Activated CD8-positive, alpha-beta memory T cell treated with anti-CD3 and anti-CD28 coated beads for 24 hours (primary cell): ENCODE data around the gene RPUSD3.

Experiments used
- DNase-seq: peaks from one replicate; pipeline ENCODE4 v3.0.0-alpha.2; 2020

RPUSD3 gene

DNA sequence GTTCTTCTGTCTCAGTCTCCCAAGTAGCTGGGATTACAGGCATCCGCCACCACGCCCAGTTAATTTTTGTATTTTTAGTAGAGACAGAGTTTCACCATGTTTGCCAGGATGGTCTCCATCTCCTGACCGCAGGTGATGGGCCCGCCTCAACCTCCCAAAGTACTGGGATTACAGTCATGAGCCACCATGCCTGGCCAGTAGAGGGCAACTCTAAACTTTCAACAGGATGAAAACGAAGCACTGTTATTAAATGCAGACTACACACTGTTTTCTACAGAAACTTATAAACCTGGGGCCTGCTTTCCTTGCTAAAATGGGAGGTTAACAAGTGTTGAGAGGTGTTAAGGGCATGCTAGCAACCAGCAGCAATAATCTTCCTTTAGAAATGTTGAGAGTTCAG lies 43.3 kb downstream of the RPUSD3 start:
- no peak for DNase-seq

- no peak for DNase-seq
These were observed 46.4 kb downstream of the RPUSD3 start for GRCh38 chr3:9797196-9797945.

GRCh38 chr3:9795207-9795606 lies 48.6 kb downstream of the RPUSD3 start:
- DNase-seq: no peak

- no peak for DNase-seq
These were observed 49.4 kb downstream of the RPUSD3 start for GRCh38 chr3:9794400-9794799.

GRCh38 chr3:9793161-9793781 lies 50.5 kb downstream of the RPUSD3 start:
- peak; percentile 73 for DNase-seq

DNA sequence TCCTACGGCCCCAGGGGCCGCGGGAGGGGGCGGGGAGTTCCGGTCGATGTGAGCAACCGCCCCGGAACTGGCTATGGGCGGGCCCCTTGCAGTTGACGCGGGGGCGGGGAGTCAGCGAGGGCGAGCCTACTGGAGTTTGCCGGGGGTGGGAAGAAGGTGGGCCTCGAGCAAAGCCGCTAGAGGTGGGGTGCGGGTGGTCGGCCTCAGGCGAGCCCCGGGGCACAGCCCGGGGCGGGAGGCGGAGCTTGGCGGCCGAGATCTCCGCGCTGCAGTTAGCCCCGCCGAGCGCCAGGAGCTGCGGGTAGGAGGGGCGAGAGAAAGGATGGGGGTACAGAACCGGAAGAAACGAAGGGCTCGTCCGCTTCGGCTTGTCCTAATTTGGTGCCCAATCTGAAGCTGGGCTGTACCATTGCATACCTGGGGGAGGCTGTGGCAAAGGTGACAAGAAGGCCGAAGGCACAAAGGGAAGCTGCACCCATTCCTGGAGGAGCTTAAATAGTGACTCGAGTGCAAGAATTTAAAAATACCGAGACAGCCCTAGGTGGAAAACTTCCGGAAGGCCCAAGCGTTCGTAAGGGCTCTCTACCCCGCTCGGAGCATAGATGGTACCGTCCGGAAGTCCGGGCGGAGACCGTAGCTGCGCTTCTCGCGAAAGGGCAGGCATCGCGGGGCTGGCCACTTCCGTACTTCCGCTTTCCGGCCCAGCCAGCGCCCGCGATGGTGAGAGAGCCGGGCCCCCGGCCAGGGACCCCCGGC lies 51.2 kb downstream of the RPUSD3 start, which contains the start of the genes ARPC4 and TADA3:
Gene ARPC4 (plus strand): TSS at position 678 of the 756 bp plus-strand sequence. CDS start 40 bp downstream, at position 718.
Gene TADA3 (minus strand): TSS at position 69 of the 756 bp plus-strand sequence. CDS start 1,007 bp downstream, outside the sequence.
- peak; percentile 95 for DNase-seq

DNA sequence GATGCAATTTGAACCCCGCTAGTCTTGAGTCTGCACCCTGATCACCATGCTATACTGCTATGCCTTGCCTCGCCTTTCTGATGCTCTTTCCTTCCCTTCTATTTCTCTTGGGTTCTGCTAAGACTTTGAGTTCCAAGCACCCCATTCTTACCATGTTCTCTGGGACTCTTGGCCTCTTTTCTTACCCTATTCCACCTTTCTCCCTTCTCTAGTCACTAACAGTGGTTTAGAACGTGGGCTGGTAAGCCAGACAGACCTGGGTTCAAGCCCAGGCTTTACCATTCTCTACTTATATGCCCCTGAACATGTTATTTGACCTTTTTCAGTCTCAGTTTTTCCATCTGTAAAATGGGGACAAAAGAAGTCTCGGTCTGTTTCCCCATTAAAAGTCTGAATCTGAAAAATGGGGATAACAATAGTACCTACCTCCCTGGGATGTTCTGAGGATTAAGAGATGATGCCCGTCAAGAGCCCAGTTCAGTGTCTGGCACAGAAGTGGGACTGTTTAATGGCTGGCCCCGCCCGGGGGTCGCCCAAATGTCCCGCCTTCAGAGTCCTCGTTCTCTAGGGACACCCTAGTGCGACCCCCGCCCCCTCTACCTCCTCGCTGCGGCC lies 51.9 kb downstream of the RPUSD3 start:
- no peak for DNase-seq

- DNase-seq: no peak
These were observed 52.7 kb downstream of the RPUSD3 start for GRCh38 chr3:9791127-9791526.
